Right lobe of liver (tissue), 6 donors: Measurements from ENCODE around the gene PLPPR2. TPM values are rescaled to one million over a fixed set of nuclear protein-coding genes. Genes with fewer than 3 reads are reported as not detected.

Experiments used
- ATAC-seq, 4 donors: fragments of 200-7000 bp; cut with Tn5 transposase; one replicate each; pipeline ENCODE4 v1.9.1; 2020; ENCODE audit warnings: mild to moderate bottlenecking in 4 of 4, moderate library complexity in 4 of 4
- DNase-seq, 3 donors: peaks; one replicate each; pipeline ENCODE4 v3.0.0-alpha.2; 2020
- H3K27ac ChIP-seq, 3 donors: fragments of 200-600 bp; one replicate each; pipeline ENCODE4 v1.8.0; 2022
- H3K27me3 ChIP-seq, 2 donors: fragments of 200-600 bp; one replicate each; pipeline ENCODE4 v1.8.0; 2022
- H3K36me3 ChIP-seq, 4 donors: fragments of 200-600 bp; sonication (generic) in 1 of 4; one replicate each; pipeline versions ENCODE4 v1.5.1 to v1.8.0; 2017 to 2022; ENCODE audit warnings: control low read depth in 1 of 4
- H3K4me1 ChIP-seq, 4 donors: fragments of 200-600 bp; sonication (generic) in 1 of 4; one replicate each; pipeline versions ENCODE4 v1.5.1 to v1.8.0; 2017 to 2022; ENCODE audit warnings: control low read depth in 1 of 4
- H3K4me3 ChIP-seq, 3 donors: fragments of 200-600 bp; one replicate each; pipeline ENCODE4 v1.8.0; 2022
- H3K9me3 ChIP-seq, 4 donors: fragments of 200-600 bp; sonication (generic) in 1 of 4; one replicate each; pipeline versions ENCODE4 v1.5.1 to v1.8.0; 2017 to 2022; ENCODE audit warnings: control low read depth in 1 of 4
- CTCF ChIP-seq, 4 donors: fragments of 200-600 bp in 3 of 4; fragments of 450-650 bp in 1 of 4; IDR thresholded peaks; one replicate each; pipeline versions ENCODE4 v1.5.1 to v1.8.0; 2016 to 2022; ENCODE audit warnings: antibody characterized with exemption in 4 of 4, mild to moderate bottlenecking in 2 of 4
- POLR2A ChIP-seq: fragments of 450-650 bp; IDR thresholded peaks from one replicate; pipeline ENCODE4 v1.6.1; 2017; ENCODE audit warnings: antibody characterized with exemption, mild to moderate bottlenecking
- whole genome bisulfite sequencing: methylation state at CpG from one replicate; pipeline ENCODE4 v1.1.6; 2018; ENCODE audit warnings: low coverage, low lambda C conversion rate; ENCODE audit not compliant: insufficient coverage; ENCODE audit errors: missing lambda C conversion rate; 5-methylcytosine and 5-hydroxymethylcytosine counted together
- intact Hi-C, 2 donors: fragments of 100-400 bp; cut with DNase I; formaldehyde crosslinking; loops; one replicate each; pipeline versions ENCODE4 v1.11.2 to v1.14.1; 2022
- total RNA-seq, 6 experiments: library from RNA; depleted of rRNA in 2 of 6; stranded (reverse); fragments of >200 nt in 2 of 6; fragmentation: NEBNext Ultra II Directional in 3 of 6; extraction: Animal tissue kit (Norgen Biotek cat#: 25700) in 3 of 6; gene quantifications; one replicate each; pipeline versions ENCODE4 v1.1.0 to v1.2.4, GENCODE V29; 2016 to 2023
- donor health status: DM: no; HTN: yes; CAD: no.
- donor health status: DM: no; HTN: no; CAD: no.
- donor health status: DM: no; HTN: no; CAD: no.
- donor health status: DM: no; HTN: yes; CAD: no.
- donor health status: DM: no; HTN: yes; CAD: no.

PLPPR2 gene
- total RNA-seq, 6 experiments from 2014 or later, result 6.7 to 17.5 (median 10.2) TPM

- no peak overlapping the region for H3K27ac ChIP-seq
- H3K4me3 ChIP-seq, result no peak overlapping the region
- DNase-seq (no peak), ATAC-seq (no peak)
- H3K27me3 ChIP-seq, result no peaks in the 10 kb centered on the region
- intact Hi-C loops, result loop anchor here in 1 of 2 donors (10.0 kb wide), 1 partner anchor 60 kb away; no protein-coding TSS in a partner anchor
- H3K9me3 ChIP-seq, result no peaks in the 10 kb centered on the region
- WGBS, result 88% methylated on average over 5 of the region's 5 CpGs
- H3K4me1 ChIP-seq, result peaks cover 0 to 9% (median 3%) of the 10 kb centered on the region in 4 donors
- TF ChIP-seq POLR2A (no peak), CTCF (IDR thresholded peaks at IDR 0.05) (no peak)
- H3K36me3 ChIP-seq, result no peaks in the 10 kb centered on the region
These were observed 29.5 kb downstream of the PLPPR2 start for GRCh38 chr19:11384778-11385129.

GRCh38 chr19:11387162-11388034 lies 32.2 kb downstream of the PLPPR2 start:
- intact Hi-C loops, result loop anchor here in 1 of 2 donors (10.0 kb wide), 1 partner anchor 57 kb away; no protein-coding TSS in a partner anchor
- WGBS, result 64% methylated on average over 15 of the region's 19 CpGs
- TF ChIP-seq POLR2A, result no peak
- TF ChIP-seq CTCF (IDR thresholded peaks at IDR 0.05), result no peak
- H3K27me3 ChIP-seq, result no peaks in the 10 kb centered on the region
- no peak overlapping the region for H3K4me3 ChIP-seq
- ATAC-seq (peak in 3 of 4 donors; percentile 7 to 24 (median 8)), DNase-seq (no peak)
- no peaks in the 10 kb centered on the region for H3K9me3 ChIP-seq
- H3K4me1 ChIP-seq, result no peaks in the 10 kb centered on the region
- H3K36me3 ChIP-seq, result no peaks in the 10 kb centered on the region
- peak overlapping the region in 2 of 3 donors; percentile 5 to 40 for H3K27ac ChIP-seq

GRCh38 chr19:11390359-11390758 lies 35.1 kb downstream of the PLPPR2 start:
- WGBS, result 100% methylated on average over 1 of the region's 2 CpGs
- intact Hi-C loops, result no loop called here
- TF ChIP-seq CTCF (IDR thresholded peaks at IDR 0.05) (no peak), POLR2A (no peak)
- no peak for ATAC-seq
- DNase-seq, result no peak
- H3K27me3 ChIP-seq, result no peaks in the 10 kb centered on the region
- no peak overlapping the region for H3K27ac ChIP-seq
- H3K4me3 ChIP-seq, result no peak overlapping the region
- no peaks in the 10 kb centered on the region for H3K9me3 ChIP-seq
- no peaks in the 10 kb centered on the region for H3K36me3 ChIP-seq
- no peaks in the 10 kb centered on the region for H3K4me1 ChIP-seq

GRCh38 chr19:11390933-11391680 lies 35.9 kb downstream of the PLPPR2 start:
- ATAC-seq, result no peak
- Histone ChIP-seq H3K36me3 (no peaks in the 10 kb centered on the region), H3K4me1 (no peaks in the 10 kb centered on the region), H3K27ac (no peak overlapping the region), H3K27me3 (no peaks in the 10 kb centered on the region), H3K4me3 (no peak overlapping the region), H3K9me3 (no peaks in the 10 kb centered on the region)
- intact Hi-C loops, result no loop called here
- WGBS, result 78% methylated on average over 2 of the region's 4 CpGs
- TF ChIP-seq CTCF (IDR thresholded peaks at IDR 0.05) (no peak), POLR2A (no peak)
- no peak for DNase-seq
